SK-N-SH treated with all-trans-retinoic acid at 6 μM for 48 hours (cell line): Measurements from ENCODE around the gene PRC1.

Source experiments
- ATAC-seq: fragments of 200-7000 bp; cut with Tn5 transposase; 3 replicates; pipeline ENCODE4 v1.9.1; 2020; ENCODE audit warnings: mild to moderate bottlenecking, moderate library complexity
- ARNTL ChIP-seq: fragments of 450-650 bp; formaldehyde crosslinking; IDR thresholded peaks from 2 replicates; pipeline ENCODE4 v1.5.0; 2020; ENCODE audit warnings: low read depth, mild to moderate bottlenecking, moderate library complexity, borderline replicate concordance
- BACH2 ChIP-seq: fragments of 250-450 bp; sonication (Bioruptor Pico); IDR thresholded peaks from 2 replicates; pipeline ENCODE4 v1.9.0; 2021; ENCODE audit warnings: mild to moderate bottlenecking, borderline replicate concordance
- CREB5 ChIP-seq: fragments of 250-450 bp; sonication (Bioruptor Pico); IDR thresholded peaks from 2 replicates; pipeline ENCODE4 v1.5.1; 2020; ENCODE audit warnings: low read depth, mild to moderate bottlenecking, moderate library complexity
- GLIS3 ChIP-seq: fragments of 250-450 bp; sonication (Bioruptor Pico); IDR thresholded peaks from 2 replicates; pipeline ENCODE4 v1.5.0; 2020; ENCODE audit warnings: mild to moderate bottlenecking, moderate library complexity
- ISL1 ChIP-seq: fragments of 250-450 bp; sonication (Bioruptor Pico); IDR thresholded peaks from 2 replicates; pipeline ENCODE4 v2.1.2; 2022; ENCODE audit warnings: mild to moderate bottlenecking, moderate library complexity
- OSR1 ChIP-seq: fragments of 250-450 bp; sonication (Bioruptor Pico); IDR thresholded peaks from 2 replicates; pipeline ENCODE4 v1.8.0; 2022; ENCODE audit warnings: moderate library complexity, mild to moderate bottlenecking, inconsistent platforms
- PATZ1 ChIP-seq: fragments of 250-450 bp; sonication (Bioruptor Pico); IDR thresholded peaks from 2 replicates; pipeline ENCODE4 v1.8.0; 2020; ENCODE audit warnings: mild to moderate bottlenecking, moderate library complexity, borderline replicate concordance
- PPARA ChIP-seq: fragments of 250-450 bp; sonication (Bioruptor Pico); IDR thresholded peaks from 2 replicates; pipeline ENCODE4 v1.5.0; 2020; ENCODE audit warnings: mild to moderate bottlenecking, borderline replicate concordance
- SNAI2 ChIP-seq: fragments of 250-450 bp; sonication (Bioruptor Pico); IDR thresholded peaks from 2 replicates; pipeline ENCODE4 v1.5.0; 2020; ENCODE audit warnings: mild to moderate bottlenecking, moderate library complexity
- TCF4 ChIP-seq: fragments of 250-450 bp; sonication (Bioruptor Pico); IDR thresholded peaks from 2 replicates; pipeline ENCODE4 v1.8.0; 2021; ENCODE audit warnings: mild to moderate bottlenecking, moderate library complexity, borderline replicate concordance
- TOX ChIP-seq: fragments of 250-450 bp; sonication (Bioruptor Pico); IDR thresholded peaks from 2 replicates; pipeline ENCODE4 v1.8.0; 2021; ENCODE audit warnings: mild to moderate bottlenecking, moderate library complexity, borderline replicate concordance
- TSHZ2 ChIP-seq: fragments of 250-450 bp; sonication (Bioruptor Pico); IDR thresholded peaks from 2 replicates; pipeline ENCODE4 v1.5.0; 2020; ENCODE audit warnings: mild to moderate bottlenecking, moderate library complexity
- ZC3H10 ChIP-seq: fragments of 250-450 bp; sonication (Bioruptor Pico); IDR thresholded peaks from 2 replicates; pipeline ENCODE4 v1.5.1; 2021; ENCODE audit warnings: mild to moderate bottlenecking, moderate library complexity
- ZFP3 ChIP-seq: fragments of 250-450 bp; sonication (Bioruptor Pico); IDR thresholded peaks from 2 replicates; pipeline ENCODE4 v1.5.0; 2020; ENCODE audit warnings: mild to moderate bottlenecking, moderate library complexity
- ZFP30 ChIP-seq: fragments of 450-650 bp; formaldehyde crosslinking; IDR thresholded peaks from 2 replicates; pipeline ENCODE4 v1.5.0; 2022; ENCODE audit warnings: mild to moderate bottlenecking, moderate library complexity
- ZNF70 ChIP-seq: fragments of 450-650 bp; formaldehyde crosslinking; IDR thresholded peaks from 2 replicates; pipeline ENCODE4 v1.5.0; 2020; ENCODE audit warnings: mild to moderate bottlenecking, moderate library complexity
- ZNF8 ChIP-seq: fragments of 450-650 bp; formaldehyde crosslinking; IDR thresholded peaks from 2 replicates; pipeline ENCODE4 v1.5.0; 2020; ENCODE audit warnings: mild to moderate bottlenecking, moderate library complexity

The PRC1 gene

GRCh38 chr15:90952901-90953677 lies 41.2 kb downstream of the PRC1 start:
- ATAC-seq: no peak
- TF ChIP-seq GLIS3 (CRISPR knock-in tag): no peak
- no peak for TF ChIP-seq ZFP3 (CRISPR knock-in tag)
- no peak for TF ChIP-seq PATZ1
- TF ChIP-seq CREB5 (CRISPR knock-in tag): no peak
- no peak for TF ChIP-seq SNAI2 (CRISPR knock-in tag)
- no peak for TF ChIP-seq ZNF70 (CRISPR knock-in tag)
- no peak for TF ChIP-seq PPARA (CRISPR knock-in tag)
- TF ChIP-seq TCF4: no peak
- TF ChIP-seq ISL1 (CRISPR knock-in tag): no peak
- TF ChIP-seq OSR1 (CRISPR knock-in tag): no peak
- no peak for TF ChIP-seq TSHZ2 (CRISPR knock-in tag)

GRCh38 chr15:90950676-90951075 lies 43.7 kb downstream of the PRC1 start:
- ATAC-seq: no peak
- no peak for TF ChIP-seq GLIS3 (CRISPR knock-in tag)
- no peak for TF ChIP-seq TSHZ2 (CRISPR knock-in tag)
- no peak for TF ChIP-seq ZC3H10 (CRISPR knock-in tag)
- no peak for TF ChIP-seq SNAI2 (CRISPR knock-in tag)
- TF ChIP-seq ZFP30: no peak
- no peak for TF ChIP-seq TCF4

GRCh38 chr15:90949979-90950675 lies 44.2 kb downstream of the PRC1 start:
- TF ChIP-seq TCF4 (no peak), ISL1 (CRISPR knock-in tag) (no peak), ZC3H10 (CRISPR knock-in tag) (no peak), BACH2 (no peak), ZFP3 (CRISPR knock-in tag) (no peak), CREB5 (CRISPR knock-in tag) (no peak)
- TF ChIP-seq, all 23 proteins: peak for 0

GRCh38 chr15:90948506-90948905 lies 45.8 kb downstream of the PRC1 start:
- ATAC-seq: no peak
- TF ChIP-seq GLIS3 (CRISPR knock-in tag): no peak
- no peak for TF ChIP-seq CREB5 (CRISPR knock-in tag)
- no peak for TF ChIP-seq PPARA (CRISPR knock-in tag)
- TF ChIP-seq ISL1 (CRISPR knock-in tag): no peak
- no peak for TF ChIP-seq SNAI2 (CRISPR knock-in tag)
- no peak for TF ChIP-seq BACH2
- no peak for TF ChIP-seq PATZ1
- no peak for TF ChIP-seq ZNF8 (CRISPR knock-in tag)
- TF ChIP-seq OSR1 (CRISPR knock-in tag): no peak
- TF ChIP-seq TCF4: no peak
- no peak for TF ChIP-seq TOX (CRISPR knock-in tag)
- TF ChIP-seq ARNTL (CRISPR knock-in tag): no peak

More at GRCh38 chr15:90949979-90950675, 44.2 kb downstream of the PRC1 start:
- ATAC-seq: no peak
